Muscle of leg (tissue), 11 donors: ENCODE measurements around the gene CDC42EP4. TPM values are rescaled to one million over a fixed set of nuclear protein-coding genes. Genes with fewer than 3 reads are reported as not detected.
A peak's percentile ranks its signal among the peaks of the same experiment; 100 is the strongest.

Experiments
- DNase-seq: peaks from one replicate; pipeline ENCODE4 v3.0.0; 2013
- H3K27ac ChIP-seq: one replicate; pipeline ENCODE4 v1.5.1; 2013; ENCODE audit warnings: mild to moderate bottlenecking, low read length, control low read depth
- H3K27me3 ChIP-seq: one replicate; pipeline ENCODE4 v1.6.1; 2013; ENCODE audit warnings: low read length; ENCODE audit not compliant: control insufficient read depth, insufficient read depth
- H3K36me3 ChIP-seq: one replicate; pipeline ENCODE4 v1.6.1; 2013; ENCODE audit warnings: low read length; ENCODE audit not compliant: control insufficient read depth, insufficient read depth
- H3K4me1 ChIP-seq: one replicate; pipeline ENCODE4 v1.6.1; 2013; ENCODE audit warnings: low read length; ENCODE audit not compliant: control insufficient read depth, insufficient read depth
- H3K4me3 ChIP-seq: one replicate; pipeline ENCODE4 v1.5.1; 2013; ENCODE audit warnings: low read length, control low read depth
- H3K9me3 ChIP-seq: replicated peaks from 2 replicates; pipeline ENCODE4 v1.6.1; 2013; ENCODE audit warnings: low read depth, low read length; ENCODE audit not compliant: control insufficient read depth
- WGBS: methylation state at CpG from one replicate; pipeline ENCODE4 v1.1.5; 2013; ENCODE audit warnings: missing lambda C conversion rate; ENCODE audit not compliant: insufficient coverage; 5-methylcytosine and 5-hydroxymethylcytosine counted together
- polyA plus RNA-seq, 8 donors: library from polyadenylated mRNA; unstranded; fragments of 120-200 nt; gene quantifications; one replicate each; pipeline versions ENCODE4 v1.2.1 to v1.2.3, GENCODE V29; 2013; ENCODE audit warnings: inconsistent platforms in 1 of 8, low replicate concordance in 1 of 8; ENCODE audit not compliant: insufficient read length in 8 of 8, insufficient read depth in 1 of 8
- total RNA-seq: library from RNA; stranded (reverse); fragments of 120-200 nt; gene quantifications from one replicate; pipeline ENCODE4 v1.2.4, GENCODE V29; 2013

CDC42EP4 gene
- total and polyA plus RNA-seq, 9 donors = 13.4 to 30.9 (median 21.5) TPM

- Histone ChIP-seq H3K27ac (no peak overlapping the region), H3K36me3 (peaks cover 29% of the 10 kb centered on the region), H3K4me1 (peaks cover 47% of the 10 kb centered on the region), H3K9me3 (no peaks in the 10 kb centered on the region), H3K27me3 (no peaks in the 10 kb centered on the region), H3K4me3 (no peak overlapping the region)
- 38% methylated on average over 4 of the region's 7 CpGs for WGBS
- no peak for DNase-seq
These were observed 22.1 kb downstream of the CDC42EP4 start for GRCh38 chr17:73289549-73290254.

DNA sequence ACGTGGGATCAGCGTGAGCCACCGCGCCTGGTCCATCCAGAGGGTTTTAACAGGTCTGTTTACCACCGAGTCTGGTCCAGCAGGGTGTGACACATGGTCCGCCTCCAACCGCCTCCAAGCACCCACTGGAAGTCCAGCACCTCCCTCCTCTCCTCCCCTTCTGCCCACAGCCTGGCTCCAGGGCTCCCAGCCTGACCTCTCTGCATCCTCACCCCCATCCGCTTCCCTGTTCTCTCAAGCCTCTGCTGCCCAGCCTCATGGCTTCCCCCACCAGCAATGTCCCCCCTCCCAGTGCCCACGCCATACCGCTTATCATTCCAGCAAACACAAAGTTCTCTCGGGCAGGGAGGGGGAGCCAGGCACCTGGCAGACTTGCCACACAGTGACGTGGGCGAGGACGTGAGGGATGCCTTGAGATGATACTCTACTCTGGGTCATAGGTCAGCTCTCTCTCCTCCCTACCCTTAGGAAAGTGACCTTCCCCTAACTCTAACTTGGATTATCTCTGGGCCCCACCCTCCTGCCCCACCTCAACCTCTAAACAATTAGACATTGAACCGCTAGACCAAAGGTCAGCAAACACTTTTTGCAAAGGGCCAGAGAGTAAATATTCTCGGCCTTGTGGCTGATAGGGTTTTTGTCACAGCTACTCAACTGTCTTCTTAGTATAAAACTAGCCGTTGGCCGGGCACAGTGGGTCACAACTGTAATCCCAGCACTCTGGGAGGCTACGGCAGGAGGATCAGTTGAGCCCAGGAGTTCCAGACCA is 23.1 kb downstream of the CDC42EP4 start:
- peaks cover 57% of the 10 kb centered on the region for H3K4me1 ChIP-seq

GRCh38 chr17:73286863-73287296 is 24.9 kb downstream of the CDC42EP4 start:
- WGBS = 69% methylated on average over 7 of the region's 8 CpGs
- Histone ChIP-seq H3K4me3 (no peak overlapping the region), H3K36me3 (peaks cover 24% of the 10 kb centered on the region), H3K9me3 (no peaks in the 10 kb centered on the region), H3K27me3 (no peaks in the 10 kb centered on the region), H3K27ac (no peak overlapping the region), H3K4me1 (peaks cover 50% of the 10 kb centered on the region)
- DNase-seq = no peak

More for the DNA sequence above, 23.1 kb downstream of the CDC42EP4 start:
- WGBS = 82% methylated on average over 14 of the region's 19 CpGs
- no peaks in the 10 kb centered on the region for H3K9me3 ChIP-seq
- H3K27me3 ChIP-seq = no peaks in the 10 kb centered on the region
- DNase-seq = no peak
- no peak overlapping the region for H3K27ac ChIP-seq
- peaks cover 29% of the 10 kb centered on the region for H3K36me3 ChIP-seq
- H3K4me3 ChIP-seq = no peak overlapping the region

DNA sequence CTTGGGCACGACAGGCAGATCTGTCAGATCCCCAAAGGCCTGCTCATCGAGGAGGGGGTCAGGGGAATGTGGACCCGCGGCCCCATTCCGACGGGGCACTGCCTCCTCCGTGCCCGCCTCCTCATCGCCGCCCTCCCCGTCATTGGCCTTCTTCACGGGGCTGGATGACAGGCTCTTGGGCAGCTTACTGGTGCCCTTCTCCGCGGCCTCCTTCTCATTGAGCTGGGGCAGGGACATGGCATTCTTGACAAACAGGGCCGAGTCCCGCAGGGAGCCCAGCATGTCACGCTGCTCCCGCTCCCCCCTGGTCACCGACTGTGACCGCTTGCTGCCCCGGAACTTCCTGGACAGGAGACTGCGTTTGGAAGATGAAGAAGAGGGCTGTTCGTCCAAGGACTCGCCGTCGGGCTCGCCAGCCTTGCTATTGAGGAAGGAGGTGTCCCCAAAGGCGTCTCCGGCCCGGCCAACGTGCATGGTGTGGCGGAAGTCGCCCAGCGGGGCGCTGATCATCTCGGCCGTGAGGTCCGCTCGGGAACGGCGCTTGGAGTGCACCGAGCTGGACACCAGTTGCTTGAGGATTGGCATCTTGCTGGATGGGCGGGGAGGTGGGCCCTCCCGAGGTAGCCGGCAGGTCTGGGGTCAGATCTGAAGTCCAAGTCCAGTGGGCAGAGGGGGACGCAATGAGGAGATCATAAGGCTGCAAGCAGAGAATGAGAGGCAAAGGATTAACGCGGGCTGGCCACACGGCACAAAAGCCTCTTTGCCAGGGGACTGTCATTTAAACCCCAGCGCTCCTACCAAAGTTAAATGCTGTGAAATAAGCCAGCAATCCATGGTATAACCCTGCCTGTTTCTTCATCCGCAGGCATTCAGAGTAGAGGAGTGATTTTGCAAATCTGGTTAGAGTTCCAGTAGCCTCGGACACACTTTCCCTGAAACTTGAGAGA is 25.6 kb downstream of the CDC42EP4 start:
- DNase-seq = no peak
- H3K27ac ChIP-seq = no peak overlapping the region
- WGBS = 83% methylated on average over 45 of the region's 52 CpGs
- peaks cover 24% of the 10 kb centered on the region for H3K36me3 ChIP-seq
- H3K4me3 ChIP-seq = no peak overlapping the region
- no peaks in the 10 kb centered on the region for H3K27me3 ChIP-seq
- H3K9me3 ChIP-seq = no peaks in the 10 kb centered on the region
- peaks cover 44% of the 10 kb centered on the region for H3K4me1 ChIP-seq

DNA sequence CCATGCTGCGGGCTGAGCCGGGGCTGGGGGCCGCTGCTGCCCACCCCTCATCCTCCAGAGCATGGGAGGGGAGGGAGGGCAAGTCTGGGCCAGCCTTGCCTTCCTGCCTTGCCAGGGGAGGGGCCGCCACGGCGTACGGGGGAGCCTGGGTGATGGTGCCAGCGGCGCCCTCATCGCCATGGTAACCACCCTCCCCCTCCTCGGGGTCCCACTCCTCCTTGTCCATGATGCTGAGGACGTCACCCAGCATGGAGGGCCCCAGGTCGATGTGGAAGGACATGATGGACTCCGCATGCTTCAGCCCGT is 26.2 kb downstream of the CDC42EP4 start:
- 82% methylated on average over 11 of the region's 15 CpGs for WGBS
- no peaks in the 10 kb centered on the region for H3K27me3 ChIP-seq
- no peak overlapping the region for H3K27ac ChIP-seq
- H3K4me1 ChIP-seq = peaks cover 40% of the 10 kb centered on the region
- H3K4me3 ChIP-seq = no peak overlapping the region
- no peak for DNase-seq
- peaks cover 24% of the 10 kb centered on the region for H3K36me3 ChIP-seq
- no peaks in the 10 kb centered on the region for H3K9me3 ChIP-seq

DNA sequence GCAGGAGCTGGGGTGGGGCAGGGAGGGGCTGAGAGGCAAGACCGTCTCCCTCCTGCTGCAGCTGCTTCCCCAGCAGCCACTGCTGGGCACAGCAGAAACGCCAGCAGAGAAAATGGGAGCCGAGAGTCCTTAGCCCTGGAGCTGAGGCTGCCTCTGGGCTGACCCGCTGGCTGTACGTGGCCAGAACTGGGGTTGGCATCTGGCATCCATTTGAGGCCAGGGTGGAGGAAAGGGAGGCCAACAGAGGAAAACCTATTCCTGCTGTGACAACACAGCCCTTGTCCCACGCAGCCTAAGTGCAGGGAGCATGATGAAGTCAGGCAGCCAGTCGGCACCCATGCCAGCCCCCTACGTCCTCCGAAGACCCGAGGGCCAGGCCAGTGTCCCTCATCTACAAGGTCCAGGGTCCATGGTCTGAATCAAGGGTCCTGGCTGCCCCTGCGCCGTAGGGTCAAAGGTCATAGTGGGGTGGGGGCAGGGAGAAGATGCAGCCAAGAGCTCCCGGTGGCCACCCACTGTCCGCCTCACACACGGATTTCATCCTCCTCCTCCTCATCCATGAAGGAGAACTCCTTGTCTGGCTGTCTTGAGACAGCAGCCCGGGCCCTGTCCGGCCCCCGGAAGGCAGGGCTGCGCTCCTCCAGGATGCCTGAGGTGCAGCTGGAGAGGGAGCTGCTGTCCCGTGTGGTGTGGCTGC is 26.7 kb downstream of the CDC42EP4 start:
- DNase-seq = no peak
- WGBS = 62% methylated on average over 11 of the region's 20 CpGs
- Histone ChIP-seq H3K27ac (peak overlapping the region; percentile 13), H3K27me3 (no peaks in the 10 kb centered on the region), H3K4me3 (no peak overlapping the region), H3K9me3 (no peaks in the 10 kb centered on the region), H3K4me1 (peaks cover 35% of the 10 kb centered on the region), H3K36me3 (peaks cover 27% of the 10 kb centered on the region)

DNA sequence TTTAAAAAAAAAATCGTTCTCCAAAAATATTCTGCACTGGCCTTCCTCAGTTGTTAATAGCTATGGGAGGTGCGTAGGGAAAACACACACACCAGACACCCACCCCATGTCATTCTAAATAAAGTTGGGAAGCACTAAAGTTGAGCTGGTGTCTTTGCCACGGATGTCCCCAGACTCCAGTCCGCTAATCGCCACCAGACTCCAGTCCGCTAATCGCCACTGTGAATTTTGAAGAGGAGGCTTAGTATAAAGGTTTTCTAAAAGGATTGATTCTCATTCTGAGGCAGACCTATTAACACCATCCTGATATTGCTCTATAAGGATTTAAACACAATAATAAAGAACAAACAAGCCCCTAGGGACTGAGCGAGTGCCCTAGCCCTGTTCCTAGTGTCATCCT is 27.4 kb downstream of the CDC42EP4 start:
- 38% methylated on average over 1 of the region's 8 CpGs for WGBS
- Histone ChIP-seq H3K36me3 (peaks cover 27% of the 10 kb centered on the region), H3K4me3 (no peak overlapping the region), H3K4me1 (peaks cover 30% of the 10 kb centered on the region), H3K27ac (no peak overlapping the region), H3K9me3 (no peaks in the 10 kb centered on the region), H3K27me3 (no peaks in the 10 kb centered on the region)
- DNase-seq = no peak

GRCh38 chr17:73283841-73284282 is 27.9 kb downstream of the CDC42EP4 start:
- peak overlapping the region; percentile 51 for H3K27ac ChIP-seq

DNA sequence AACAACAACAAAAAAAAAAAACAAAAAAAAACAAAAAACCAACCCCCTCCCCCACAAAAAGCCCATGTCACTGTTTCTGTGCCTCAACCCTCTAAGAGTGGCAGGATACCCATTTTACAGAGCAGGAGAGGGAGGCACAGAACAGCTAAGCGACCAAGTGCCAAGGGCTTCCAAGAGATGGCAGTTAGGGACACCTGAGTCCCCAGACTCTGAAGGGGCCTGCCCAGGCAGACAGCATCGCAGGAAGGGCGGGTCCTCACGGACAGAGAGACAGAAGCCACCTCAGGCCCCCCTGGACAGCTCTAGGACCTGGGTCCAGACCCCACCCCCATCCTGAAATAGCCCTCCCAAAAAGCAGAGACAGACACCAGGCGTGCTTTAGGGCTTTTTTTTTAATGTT is 28.6 kb downstream of the CDC42EP4 start:
- Histone ChIP-seq H3K9me3 (no peaks in the 10 kb centered on the region), H3K27me3 (no peaks in the 10 kb centered on the region), H3K4me3 (no peak overlapping the region), H3K27ac (peak overlapping the region; percentile 51), H3K36me3 (peaks cover 27% of the 10 kb centered on the region), H3K4me1 (peaks cover 34% of the 10 kb centered on the region)
- WGBS = 100% methylated on average over 1 of the region's 5 CpGs
- DNase-seq = no peak

More at GRCh38 chr17:73283841-73284282, 27.9 kb downstream of the CDC42EP4 start:
- peak; percentile 68 for DNase-seq
- Histone ChIP-seq H3K36me3 (peaks cover 27% of the 10 kb centered on the region), H3K9me3 (no peaks in the 10 kb centered on the region), H3K4me1 (peaks cover 28% of the 10 kb centered on the region), H3K4me3 (no peak overlapping the region), H3K27me3 (no peaks in the 10 kb centered on the region)
- 34% methylated on average over 3 of the region's 10 CpGs for WGBS
